ENCODE results near the gene GRK5. TPM values are rescaled to one million over a fixed set of nuclear protein-coding genes. Genes with fewer than 3 reads are reported as not detected.

GRK5 gene
- total RNA-seq, 1 donor from 2014 or later = 68.7 TPM

- intact Hi-C loops (cut with DNase I) = no loop called here
- H3K4me1 ChIP-seq = peaks cover 45% of the 10 kb centered on the region
- no peak overlapping the region for H3K27ac ChIP-seq
- DNase-seq (no peak), ATAC-seq (no peak)
- no peaks in the 10 kb centered on the region for H3K36me3 ChIP-seq
- H3K4me3 ChIP-seq = no peak overlapping the region
- H3K27me3 ChIP-seq (ENCODE audit: low read depth) = no peaks in the 10 kb centered on the region
- H3K9me3 ChIP-seq = no peaks in the 10 kb centered on the region
- TF ChIP-seq CTCF (IDR thresholded peaks at IDR 0.05) = no peak
Observed at GRCh38 chr10:119344381-119344780, 137.0 kb downstream of the GRK5 start.

GRCh38 chr10:119346095-119346832 lies 138.9 kb downstream of the GRK5 start:
- DNase-seq (no peak), ATAC-seq (no peak)
- no peak for TF ChIP-seq CTCF (IDR thresholded peaks at IDR 0.05)
- H3K27me3 ChIP-seq (ENCODE audit: low read depth) = no peaks in the 10 kb centered on the region
- intact Hi-C loops (cut with DNase I) = no loop called here
- no peaks in the 10 kb centered on the region for H3K36me3 ChIP-seq
- H3K27ac ChIP-seq = no peak overlapping the region
- peaks cover under 1% of the 10 kb centered on the region for H3K9me3 ChIP-seq
- H3K4me1 ChIP-seq = peaks cover 51% of the 10 kb centered on the region
- no peak overlapping the region for H3K4me3 ChIP-seq

- DNase-seq = no peak
- no peak for ATAC-seq
- Histone ChIP-seq H3K36me3 (no peaks in the 10 kb centered on the region), H3K27me3 (ENCODE audit: low read depth) (no peaks in the 10 kb centered on the region), H3K4me3 (no peak overlapping the region), H3K27ac (no peak overlapping the region), H3K9me3 (peaks cover 11% of the 10 kb centered on the region), H3K4me1 (peaks cover 44% of the 10 kb centered on the region)
- intact Hi-C loops (cut with DNase I) = no loop called here
- no peak for TF ChIP-seq CTCF (IDR thresholded peaks at IDR 0.05)
Observed at GRCh38 chr10:119347181-119347974, 140.0 kb downstream of the GRK5 start.

GRCh38 chr10:119348106-119348505 lies 140.7 kb downstream of the GRK5 start:
- TF ChIP-seq CTCF (IDR thresholded peaks at IDR 0.05) = no peak
- H3K27ac ChIP-seq = peak overlapping the region; percentile 62
- no peak overlapping the region for H3K4me3 ChIP-seq
- peaks cover 37% of the 10 kb centered on the region for H3K4me1 ChIP-seq
- no peaks in the 10 kb centered on the region for H3K36me3 ChIP-seq
- H3K27me3 ChIP-seq (ENCODE audit: low read depth) = no peaks in the 10 kb centered on the region
- intact Hi-C loops (cut with DNase I) = no loop called here
- ATAC-seq (no peak), DNase-seq (no peak)
- H3K9me3 ChIP-seq = peaks cover 13% of the 10 kb centered on the region

GRCh38 chr10:119348516-119349240 lies 141.3 kb downstream of the GRK5 start:
- peak in 1 of 2 donors; percentile 34 for ATAC-seq
- peaks cover 31% of the 10 kb centered on the region for H3K4me1 ChIP-seq
- H3K27ac ChIP-seq = peak overlapping the region; percentile 62

More at GRCh38 chr10:119348516-119349240, 141.3 kb downstream of the GRK5 start:
- intact Hi-C loops (cut with DNase I) = no loop called here
- no peak for DNase-seq
- H3K9me3 ChIP-seq = peaks cover 13% of the 10 kb centered on the region
- H3K4me3 ChIP-seq = no peak overlapping the region
- no peaks in the 10 kb centered on the region for H3K36me3 ChIP-seq
- no peak for TF ChIP-seq CTCF (IDR thresholded peaks at IDR 0.05)
- no peaks in the 10 kb centered on the region for H3K27me3 ChIP-seq (ENCODE audit: low read depth)
